HG02798 (cell line): ENCODE measurements around the gene ZNF662.

Experiments
- ATAC-seq: cut with Tn5 transposase; IDR thresholded peaks from one replicate; pipeline ENCODE4 v1.9.1; 2021; ENCODE audit warnings: mild to moderate bottlenecking; ENCODE audit not compliant: unreplicated experiment, poor library complexity

The ZNF662 gene

DNA sequence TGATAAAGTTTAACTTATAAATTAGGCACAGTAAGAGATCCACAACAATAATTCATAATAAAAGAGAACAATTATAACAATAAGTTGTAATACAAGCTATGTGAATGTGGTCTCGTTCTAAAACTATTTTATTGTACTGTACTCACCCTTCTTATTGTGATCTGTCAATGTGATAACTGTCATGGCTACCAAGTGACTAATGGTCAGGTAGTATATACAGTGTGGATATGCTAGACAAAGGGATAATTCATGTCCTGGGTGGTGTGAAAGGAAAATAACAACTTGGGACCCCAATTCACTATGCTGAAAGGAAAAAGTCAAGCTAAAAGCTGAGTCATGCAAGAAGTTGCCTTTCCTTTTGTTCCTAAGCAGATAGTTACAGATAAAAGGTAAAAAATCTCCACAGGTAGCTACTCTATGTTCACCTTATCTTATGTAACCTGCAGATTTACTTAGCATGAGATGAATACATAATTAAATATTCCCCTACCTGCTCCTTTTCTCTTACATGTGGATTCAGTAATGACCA lies 19.6 kb upstream of the ZNF662 start:
- no peak for ATAC-seq

DNA sequence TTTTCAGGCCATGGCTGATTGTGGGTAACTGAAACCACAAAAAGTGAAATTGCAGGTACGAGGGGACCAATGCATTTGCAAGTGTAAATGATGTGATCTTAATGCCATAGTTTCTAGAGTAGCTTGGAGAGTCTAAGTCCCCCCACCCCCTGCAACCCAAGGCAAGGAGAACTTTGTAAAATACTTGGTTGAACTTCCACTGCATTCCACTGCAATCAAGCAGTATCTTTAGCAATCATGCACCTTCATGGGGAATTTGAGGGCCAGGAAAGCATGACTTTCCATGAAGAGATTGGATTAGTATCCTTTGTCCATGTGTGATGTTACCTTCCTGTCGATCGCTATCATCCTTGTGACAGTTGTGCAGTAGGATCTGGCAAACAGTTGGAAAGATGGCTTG lies 18.9 kb upstream of the ZNF662 start:
- no peak for ATAC-seq

DNA sequence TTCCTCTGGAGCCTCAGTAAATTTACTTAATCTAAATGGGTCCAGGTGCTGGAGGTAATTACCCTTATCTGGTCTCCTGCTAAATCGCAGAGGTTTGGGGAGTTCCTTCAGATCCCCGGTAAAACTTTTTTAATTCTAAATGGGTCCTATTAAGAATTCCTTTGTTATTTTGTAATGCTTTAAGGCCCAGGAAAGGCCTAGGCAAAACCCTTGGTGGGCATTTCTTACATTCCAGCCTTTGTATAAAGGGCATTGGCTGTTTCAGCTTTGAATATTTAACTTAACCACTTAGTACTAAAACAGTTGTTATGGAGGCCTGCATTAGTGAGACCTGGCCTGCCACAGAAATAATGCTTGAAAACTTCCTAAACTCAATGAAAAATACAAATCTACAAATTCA lies 14.9 kb upstream of the ZNF662 start:
- no peak for ATAC-seq

- no peak for ATAC-seq
Measured at GRCh38 chr3:42892169-42892568, 13.8 kb upstream of the ZNF662 start.

- no peak for ATAC-seq
Measured at GRCh38 chr3:42892807-42893206, 13.1 kb upstream of the ZNF662 start.

DNA sequence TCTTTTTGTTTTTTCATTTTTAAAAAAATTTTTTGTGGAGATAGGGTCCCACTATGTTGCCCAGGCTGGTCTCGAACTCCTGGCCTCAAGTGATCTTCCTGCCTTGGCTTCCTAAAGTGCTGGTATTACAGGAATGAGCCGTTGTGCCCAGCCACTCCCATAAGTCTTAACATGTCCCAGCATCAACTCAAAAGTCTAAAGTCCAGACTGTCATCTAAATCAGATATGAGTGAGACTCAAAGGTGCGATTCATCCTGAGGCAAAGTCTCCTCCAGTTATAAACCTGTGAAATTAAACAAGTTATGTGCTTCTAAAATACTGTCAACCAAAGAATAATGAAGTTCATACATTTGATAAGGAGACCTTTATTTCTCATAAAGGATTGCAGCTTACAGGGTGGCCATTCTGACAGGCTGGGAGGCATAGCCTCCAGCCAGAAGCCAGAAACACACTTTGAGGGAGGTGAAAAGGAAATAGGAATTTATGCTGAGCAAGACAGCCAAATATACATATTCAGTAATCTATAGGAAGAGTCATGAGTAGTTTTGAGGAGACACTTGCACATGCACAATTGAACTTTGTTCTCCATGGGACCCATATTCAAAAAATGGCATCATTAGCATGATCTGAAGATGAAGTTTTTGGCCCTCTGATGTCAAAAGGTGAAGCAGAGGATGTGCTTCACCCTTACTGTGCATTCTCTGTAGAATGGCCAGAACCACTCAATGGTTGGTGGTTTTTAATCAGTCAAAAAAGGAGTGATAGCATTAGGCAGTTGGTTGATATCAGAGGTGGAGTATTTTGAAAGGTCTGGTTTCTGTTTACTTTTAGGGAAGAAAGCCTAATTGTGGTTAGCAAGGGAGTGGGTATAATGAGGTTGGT lies 11.0 kb upstream of the ZNF662 start:
- no peak for ATAC-seq

DNA sequence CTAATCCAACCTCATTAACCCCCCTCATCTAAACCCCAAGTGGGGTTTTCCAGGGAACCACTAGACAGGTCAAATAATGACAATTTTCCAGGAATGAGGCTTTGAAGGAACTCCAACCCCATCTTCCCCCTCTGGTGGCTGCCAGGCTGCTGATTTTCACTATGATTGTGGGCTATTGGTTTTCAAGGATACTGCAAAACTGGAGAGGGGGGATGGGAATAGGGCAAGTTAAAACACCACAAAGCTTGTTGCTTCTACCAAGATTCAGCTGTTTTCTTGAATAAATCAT lies 10.4 kb upstream of the ZNF662 start:
- ATAC-seq, result no peak

DNA sequence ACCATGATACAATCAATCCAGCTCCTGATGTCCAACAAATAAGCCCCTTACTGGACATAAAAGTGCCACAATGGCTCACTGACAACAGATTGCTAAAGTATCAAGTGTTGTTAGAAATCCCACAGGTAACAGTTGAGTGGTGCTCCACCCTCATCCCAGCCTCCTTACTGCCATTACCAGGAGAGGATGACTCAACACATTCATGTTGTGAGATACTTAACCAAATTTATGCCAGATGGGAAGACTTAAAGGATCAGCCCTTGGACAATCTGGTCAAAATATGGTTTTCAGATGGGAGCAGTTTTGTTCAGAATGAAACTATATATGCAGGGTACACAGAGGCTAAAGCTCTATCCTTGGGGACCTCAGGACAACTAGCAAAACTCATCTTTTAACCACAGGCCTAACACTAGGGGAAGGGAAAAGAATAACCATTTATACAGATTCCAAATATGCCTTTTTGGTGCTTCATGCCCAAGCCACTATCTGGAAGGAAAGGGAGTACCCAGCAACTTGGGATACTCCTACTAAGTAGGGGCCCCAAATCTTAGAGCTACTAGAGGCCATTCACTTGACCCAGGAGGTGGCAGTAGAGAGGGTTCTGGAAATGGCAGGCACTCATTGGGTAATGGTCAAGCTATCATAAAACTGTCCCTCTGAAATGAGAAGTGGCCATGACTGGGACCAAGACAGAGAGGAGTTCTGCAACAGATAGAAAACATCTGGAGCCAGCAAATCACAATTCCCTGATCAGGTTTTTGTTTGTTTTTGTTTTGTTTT lies 6.9 kb upstream of the ZNF662 start:
- no peak for ATAC-seq

- ATAC-seq, result no peak
Measured at GRCh38 chr3:42900226-42901072, 5.5 kb upstream of the ZNF662 start.

- no peak for ATAC-seq
Measured at GRCh38 chr3:42901073-42901415, 4.9 kb upstream of the ZNF662 start.

DNA sequence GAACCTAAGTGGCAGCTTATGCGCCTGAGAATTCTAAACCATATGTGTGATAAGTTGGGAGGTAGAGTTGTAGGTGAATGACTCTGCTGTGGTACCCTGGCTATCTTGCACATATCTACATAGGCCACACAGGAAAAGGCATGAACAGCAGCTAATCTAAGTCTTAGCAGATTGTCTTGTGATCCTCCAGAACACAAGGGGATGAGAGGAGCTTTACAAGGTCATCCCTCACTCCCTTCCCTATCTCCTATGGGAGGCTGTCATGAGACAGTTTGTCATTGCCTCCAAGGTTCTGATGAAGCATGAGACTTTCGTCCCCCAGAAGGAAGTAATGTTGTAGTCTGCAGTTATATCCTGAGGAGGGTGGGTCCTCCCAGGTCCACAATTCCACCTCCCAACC lies 3.7 kb upstream of the ZNF662 start:
- no peak for ATAC-seq

DNA sequence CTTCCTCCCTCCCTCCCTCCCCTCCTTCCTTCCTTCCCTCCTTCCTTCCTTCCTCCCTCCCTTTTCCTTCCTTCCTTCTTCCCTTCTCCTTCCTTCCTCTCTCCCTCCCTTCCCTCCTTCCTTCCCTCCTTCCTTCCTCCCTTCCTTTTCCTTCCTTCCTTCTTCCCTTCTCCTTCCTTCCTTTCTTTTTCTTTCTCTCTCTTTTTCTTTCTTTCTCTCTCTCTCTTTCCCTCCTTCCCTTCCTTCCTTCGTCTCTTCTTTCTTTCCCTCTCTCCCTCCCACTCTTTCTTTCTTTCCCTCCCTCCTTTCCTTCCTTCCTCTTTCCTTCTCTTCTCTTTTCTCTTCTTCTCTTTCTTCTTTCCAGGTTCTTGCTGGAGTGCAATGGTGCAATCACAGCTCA lies 1.9 kb upstream of the ZNF662 start:
- ATAC-seq, result no peak

DNA sequence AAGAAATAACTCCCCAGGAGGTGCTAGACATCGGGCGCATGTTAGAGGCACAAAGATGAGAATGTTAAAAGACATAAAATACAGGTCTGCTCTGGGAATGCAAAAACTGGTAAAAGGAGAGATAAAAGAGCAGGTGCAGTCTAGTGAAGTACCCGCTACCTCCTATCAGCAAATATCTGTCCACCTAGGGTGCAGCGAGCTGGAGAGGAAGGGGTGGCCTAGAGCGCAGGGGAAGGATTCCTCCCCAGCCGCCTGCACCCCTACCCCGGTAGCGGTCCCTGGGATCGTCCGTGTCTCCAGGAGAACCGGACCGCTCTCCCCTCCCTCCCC lies 237 bp upstream of the ZNF662 start:
- ATAC-seq, result no peak

- ATAC-seq, result no peak
Measured at GRCh38 chr3:42906848-42907183, 874 bp downstream of the ZNF662 start.

DNA sequence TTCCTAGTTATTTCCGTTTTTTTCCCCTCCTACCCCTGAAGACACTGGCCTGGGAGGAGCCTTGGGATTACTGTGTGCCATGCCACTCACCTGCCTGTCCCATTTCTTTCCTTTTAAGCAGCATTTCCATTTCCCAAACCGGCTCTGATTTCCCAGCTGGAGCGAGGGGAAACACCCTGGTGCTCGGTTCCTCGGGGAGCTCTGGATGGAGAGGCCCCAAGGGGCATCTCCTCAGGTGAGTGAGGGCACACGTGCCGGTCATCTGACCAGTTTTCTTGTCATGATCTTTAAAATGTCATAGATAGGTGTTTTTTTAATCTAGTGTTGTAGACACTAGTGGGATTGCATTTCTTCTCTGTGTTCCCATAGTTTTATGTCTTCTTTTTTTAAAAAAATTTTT lies 2.7 kb downstream of the ZNF662 start:
- ATAC-seq, result no peak

GRCh38 chr3:42911551-42911950 lies 5.6 kb downstream of the ZNF662 start:
- ATAC-seq, result no peak

DNA sequence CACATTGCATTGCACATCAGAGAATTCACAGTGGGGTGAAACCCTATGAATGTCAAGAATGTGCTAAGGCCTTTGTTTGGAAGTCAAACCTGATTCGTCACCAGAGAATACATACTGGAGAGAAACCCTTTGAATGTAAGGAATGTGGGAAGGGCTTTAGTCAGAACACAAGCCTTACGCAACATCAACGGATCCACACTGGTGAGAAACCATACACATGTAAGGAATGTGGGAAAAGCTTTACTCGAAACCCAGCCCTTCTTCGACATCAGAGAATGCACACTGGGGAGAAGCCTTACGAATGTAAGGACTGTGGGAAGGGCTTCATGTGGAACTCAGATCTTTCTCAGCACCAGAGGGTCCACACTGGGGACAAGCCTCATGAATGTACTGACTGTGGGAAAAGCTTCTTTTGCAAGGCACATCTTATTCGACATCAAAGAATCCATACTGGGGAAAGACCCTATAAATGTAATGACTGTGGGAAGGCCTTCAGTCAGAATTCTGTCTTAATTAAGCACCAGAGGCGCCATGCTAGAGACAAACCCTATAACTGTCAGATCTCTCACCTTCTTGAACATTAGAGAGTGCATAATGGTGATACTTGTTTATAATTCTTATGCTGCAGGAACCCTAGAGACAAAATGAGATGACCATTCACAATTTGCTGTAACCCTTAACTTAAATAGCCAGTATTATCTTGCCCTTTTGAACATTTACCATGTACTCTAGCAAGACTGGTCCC lies 9.0 kb downstream of the ZNF662 start:
- ATAC-seq, result no peak

DNA sequence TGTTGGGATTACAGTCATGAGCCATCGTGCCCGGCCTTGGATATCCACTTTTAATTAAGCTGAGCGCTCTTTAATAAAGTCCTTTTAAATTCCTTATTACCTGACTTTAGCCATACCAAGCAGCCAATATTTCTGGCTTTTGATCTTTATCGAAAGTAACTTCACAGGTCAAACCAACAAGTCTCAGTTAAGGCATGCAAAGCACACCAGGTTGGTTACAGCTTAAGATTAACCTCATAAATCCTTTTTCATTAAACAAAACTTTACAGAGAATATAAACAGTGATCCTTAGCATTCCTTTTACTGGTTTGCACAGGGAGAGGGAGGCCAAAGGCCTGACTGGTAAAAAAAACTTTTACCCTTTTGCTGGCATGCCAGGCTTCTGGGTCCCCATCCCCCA lies 17.7 kb downstream of the ZNF662 start:
- no peak for ATAC-seq

DNA sequence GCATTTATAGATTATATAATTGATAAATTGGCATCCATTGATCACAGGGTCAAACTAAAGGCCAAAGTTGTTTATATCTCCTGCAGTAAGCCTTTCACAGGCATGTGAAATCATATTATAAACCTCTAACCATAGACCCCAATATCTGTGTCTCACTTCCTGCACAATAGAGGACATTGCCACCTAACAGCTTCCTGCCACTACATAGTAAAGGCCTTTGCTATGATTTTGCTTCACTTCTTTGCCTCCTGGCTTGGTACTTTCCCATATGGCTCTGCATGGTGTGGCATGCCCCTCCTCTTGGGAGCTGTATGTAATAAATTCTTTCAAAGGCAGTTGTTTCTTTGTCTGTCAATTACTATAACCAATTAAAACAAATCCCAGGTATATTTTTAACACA lies 20.4 kb downstream of the ZNF662 start:
- no peak for ATAC-seq

GRCh38 chr3:42934111-42934510 lies 28.2 kb downstream of the ZNF662 start:
- ATAC-seq, result no peak
